ENCODE data around the gene MEF2C.

Gene MEF2C

DNA sequence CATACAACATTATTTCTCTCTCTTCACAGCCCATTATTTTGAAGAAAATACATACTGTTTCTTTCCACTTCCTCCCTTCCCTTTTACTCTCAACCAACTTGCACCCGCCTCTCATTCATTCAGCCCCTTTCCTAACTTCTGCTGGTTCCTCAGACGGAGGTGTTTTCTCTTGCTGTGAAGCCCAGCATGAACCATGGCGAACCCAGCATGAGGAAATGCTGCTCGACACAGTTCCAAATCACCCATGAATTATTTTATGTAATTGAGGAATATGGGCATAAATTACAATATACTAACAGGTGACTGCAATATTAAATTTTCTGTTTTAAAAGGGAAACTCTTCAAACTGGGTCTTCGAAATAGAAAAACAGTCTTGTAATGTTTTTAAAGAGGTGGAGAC is 124.8 kb downstream of the MEF2C start:
- H4K20me1 ChIP-seq (ENCODE audit: control insufficient read depth, insufficient read depth, low read depth, low read length): peaks cover 3% of the 10 kb centered on the region; the same call in 1 of the 2 replicates
- peaks cover 13% of the 10 kb centered on the region; the same call in 1 of the 2 replicates for H3K79me2 ChIP-seq (ENCODE audit: control insufficient read depth, low read length)
- H3K9me2 ChIP-seq (replicated peaks; ENCODE audit: control insufficient read depth, low read length): no peaks in the 10 kb centered on the region
- TF ChIP-seq, protein P1, sequence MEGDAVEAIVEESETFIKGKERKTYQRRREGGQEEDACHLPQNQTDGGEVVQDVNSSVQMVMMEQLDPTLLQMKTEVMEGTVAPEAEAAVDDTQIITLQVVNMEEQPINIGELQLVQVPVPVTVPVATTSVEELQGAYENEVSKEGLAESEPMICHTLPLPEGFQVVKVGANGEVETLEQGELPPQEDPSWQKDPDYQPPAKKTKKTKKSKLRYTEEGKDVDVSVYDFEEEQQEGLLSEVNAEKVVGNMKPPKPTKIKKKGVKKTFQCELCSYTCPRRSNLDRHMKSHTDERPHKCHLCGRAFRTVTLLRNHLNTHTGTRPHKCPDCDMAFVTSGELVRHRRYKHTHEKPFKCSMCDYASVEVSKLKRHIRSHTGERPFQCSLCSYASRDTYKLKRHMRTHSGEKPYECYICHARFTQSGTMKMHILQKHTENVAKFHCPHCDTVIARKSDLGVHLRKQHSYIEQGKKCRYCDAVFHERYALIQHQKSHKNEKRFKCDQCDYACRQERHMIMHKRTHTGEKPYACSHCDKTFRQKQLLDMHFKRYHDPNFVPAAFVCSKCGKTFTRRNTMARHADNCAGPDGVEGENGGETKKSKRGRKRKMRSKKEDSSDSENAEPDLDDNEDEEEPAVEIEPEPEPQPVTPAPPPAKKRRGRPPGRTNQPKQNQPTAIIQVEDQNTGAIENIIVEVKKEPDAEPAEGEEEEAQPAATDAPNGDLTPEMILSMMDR (IDR thresholded peaks at IDR 0.05; ENCODE audit: low read depth, low read length, poor library complexity, severe bottlenecking): no peak
- no peak for TF ChIP-seq EZH2phosphoT487 (IDR thresholded peaks at IDR 0.05; ENCODE audit: borderline replicate concordance, low read length)
- no peaks in the 10 kb centered on the region for H3K9me3 ChIP-seq (ENCODE audit: control insufficient read depth, insufficient read depth, low read length)
- H3K4me2 ChIP-seq (ENCODE audit: low read length): no peak overlapping the region
- H3K27me3 ChIP-seq (ENCODE audit: control insufficient read depth, low read length): no peaks in the 10 kb centered on the region
- H3K4me1 ChIP-seq (ENCODE audit: control insufficient read depth, low read length): no peaks in the 10 kb centered on the region
- H3K27ac ChIP-seq (ENCODE audit: low read depth, low read length): no peak overlapping the region
- 0 out of 2 replicates have a peak, but pooled peaks cover 4% of the 10 kb centered on the region for H3F3A ChIP-seq (ENCODE audit: control insufficient read depth, insufficient read depth)
- peaks cover 87% of the 10 kb centered on the region for H3K36me3 ChIP-seq (ENCODE audit: control insufficient read depth, low read length)
- H3K4me3 ChIP-seq (ENCODE audit: low read length): no peak overlapping the region

DNA sequence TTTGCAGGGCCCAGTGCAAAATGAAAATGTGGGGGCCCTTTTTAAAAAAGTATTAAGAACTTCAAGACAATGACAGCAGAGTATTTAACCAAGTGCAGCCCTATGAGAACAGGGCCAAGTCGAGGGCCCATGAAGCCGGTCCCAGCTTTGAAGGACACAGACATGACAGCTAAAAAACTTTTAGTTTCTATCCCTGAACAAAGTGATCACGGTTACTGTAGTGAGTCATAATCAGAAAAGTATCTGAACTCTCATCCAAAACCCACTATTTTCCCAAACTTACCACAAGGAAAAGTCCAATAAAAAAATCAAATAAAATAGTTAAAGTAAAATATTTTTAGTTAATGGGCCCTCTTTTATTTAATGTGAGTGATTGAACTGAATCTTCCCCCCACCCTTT is 126.0 kb downstream of the MEF2C start:
- Histone ChIP-seq H3K9me2 (replicated peaks; ENCODE audit: control insufficient read depth, low read length) (no peaks in the 10 kb centered on the region), H3K4me2 (ENCODE audit: low read length) (no peak overlapping the region), H4K20me1 (ENCODE audit: control insufficient read depth, insufficient read depth, low read depth, low read length) (peaks cover 3% of the 10 kb centered on the region; the same call in 1 of the 2 replicates), H3K79me2 (ENCODE audit: control insufficient read depth, low read length) (peaks cover 8% of the 10 kb centered on the region; the same call in 1 of the 2 replicates), H3K27me3 (ENCODE audit: control insufficient read depth, low read length) (no peaks in the 10 kb centered on the region), H3F3A (ENCODE audit: control insufficient read depth, insufficient read depth) (0 out of 2 replicates have a peak, but pooled peaks cover 4% of the 10 kb centered on the region), H3K9me3 (ENCODE audit: control insufficient read depth, insufficient read depth, low read length) (no peaks in the 10 kb centered on the region), H3K36me3 (ENCODE audit: control insufficient read depth, low read length) (peaks cover 91% of the 10 kb centered on the region), H3K27ac (ENCODE audit: low read depth, low read length) (no peak overlapping the region), H3K4me1 (ENCODE audit: control insufficient read depth, low read length) (no peaks in the 10 kb centered on the region), H3K4me3 (ENCODE audit: low read length) (no peak overlapping the region)
- TF ChIP-seq, protein P1 (IDR thresholded peaks at IDR 0.05; ENCODE audit: low read depth, low read length, poor library complexity, severe bottlenecking): no peak
- no peak for TF ChIP-seq EZH2phosphoT487 (IDR thresholded peaks at IDR 0.05; ENCODE audit: borderline replicate concordance, low read length)

- Histone ChIP-seq H3K4me1 (ENCODE audit: control insufficient read depth, low read length) (0 out of 2 replicates have a peak, but pooled peaks cover 11% of the 10 kb centered on the region), H3K36me3 (ENCODE audit: control insufficient read depth, low read length) (peaks cover 93% of the 10 kb centered on the region), H3K79me2 (ENCODE audit: control insufficient read depth, low read length) (no peaks in the 10 kb centered on the region), H3K27me3 (ENCODE audit: control insufficient read depth, low read length) (no peaks in the 10 kb centered on the region), H3K4me3 (ENCODE audit: low read length) (no peak overlapping the region), H3K4me2 (ENCODE audit: low read length) (no peak overlapping the region), H4K20me1 (ENCODE audit: control insufficient read depth, insufficient read depth, low read depth, low read length) (no peaks in the 10 kb centered on the region), H3K9me3 (ENCODE audit: control insufficient read depth, insufficient read depth, low read length) (no peaks in the 10 kb centered on the region), H3K27ac (ENCODE audit: low read depth, low read length) (no peak overlapping the region), H3K9me2 (replicated peaks; ENCODE audit: control insufficient read depth, low read length) (no peaks in the 10 kb centered on the region), H3F3A (ENCODE audit: control insufficient read depth, insufficient read depth) (peaks cover 3% of the 10 kb centered on the region)
- TF ChIP-seq, protein P1 (IDR thresholded peaks at IDR 0.05; ENCODE audit: low read depth, low read length, poor library complexity, severe bottlenecking): no peak
- TF ChIP-seq EZH2phosphoT487 (IDR thresholded peaks at IDR 0.05; ENCODE audit: borderline replicate concordance, low read length): no peak
Measured at GRCh38 chr5:88748666-88749065, 134.3 kb downstream of the MEF2C start.

Data from DOHH2 (cell line).